ENCODE data around the gene ODAD3. TPM values are rescaled to one million over a fixed set of nuclear protein-coding genes. Genes with fewer than 3 reads are reported as not detected.
"Not testable (repeated sequence)": the region's sequence is repeated elsewhere in the genome, so short reads cannot be mapped to it uniquely, and the experiment has no call there.

The ODAD3 gene
- total RNA-seq, 1 experiment from 2014 or later: 1.1 TPM

DNA sequence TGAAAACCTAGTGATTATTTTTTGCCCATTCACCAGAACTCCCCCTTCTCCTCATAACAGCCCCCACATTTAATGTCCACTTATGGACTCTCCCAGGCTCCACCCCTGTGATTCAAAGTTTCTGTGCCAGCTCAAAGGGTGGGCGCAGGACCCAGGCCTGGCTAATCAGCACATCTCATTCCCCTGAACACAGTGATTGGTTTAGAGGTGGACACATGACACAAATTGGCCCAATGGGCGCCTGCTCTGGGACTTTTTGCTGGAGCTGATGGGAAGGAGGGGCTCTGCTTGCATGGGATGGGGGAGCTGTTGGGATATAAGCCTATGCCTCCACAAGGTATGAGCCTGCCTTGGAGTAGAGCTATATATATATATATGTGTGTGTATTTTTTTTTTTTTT is 44.6 kb downstream of the ODAD3 start:
- in situ Hi-C loops (cut with HindIII; ENCODE audit: low pct_unique_long_range_greater_than_20kb, low sequenced_read_pairs): no loop called here
- no peak for DNase-seq (ENCODE audit: low read depth)

DNA sequence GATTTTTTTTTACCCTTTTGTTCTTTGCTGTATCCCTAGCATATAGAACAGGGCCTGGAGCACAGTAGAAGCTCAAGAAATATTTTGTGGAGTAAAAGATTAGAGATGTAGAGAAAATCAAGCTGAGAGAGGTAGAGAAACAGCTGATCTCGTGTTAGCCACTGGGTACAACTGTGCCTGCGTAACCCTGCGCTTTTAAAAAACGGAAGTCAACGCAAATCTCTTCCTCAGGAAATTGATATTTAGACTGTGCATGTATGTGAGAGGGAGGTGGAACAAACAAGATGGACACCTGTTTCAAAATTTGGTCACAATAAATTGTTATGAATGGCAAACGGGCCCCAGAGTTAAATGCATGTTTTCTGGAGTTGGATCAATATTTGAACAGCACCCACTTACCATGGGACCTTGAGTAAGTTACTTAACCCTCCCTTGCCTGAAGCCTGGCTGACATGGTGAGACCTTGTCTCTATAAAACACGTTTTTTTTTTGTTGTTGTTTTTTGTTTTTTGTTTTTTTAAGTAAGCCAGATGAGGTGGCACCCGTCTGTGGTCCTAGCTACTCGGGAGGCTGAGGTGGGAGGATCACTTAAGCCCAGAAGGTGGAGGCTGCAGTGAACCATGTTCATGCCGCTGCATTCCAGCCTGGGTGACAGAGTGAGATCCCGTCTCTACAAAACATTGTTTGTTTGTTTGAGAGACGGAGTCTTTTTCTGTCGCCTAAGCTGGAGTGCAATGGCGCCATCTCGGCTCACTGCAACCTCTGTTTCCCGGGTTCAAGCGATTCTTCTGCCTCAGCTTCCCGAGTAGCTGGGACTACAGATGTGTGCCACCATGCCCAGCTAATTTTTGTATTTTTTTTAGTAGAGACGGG is 47.5 kb downstream of the ODAD3 start:
- no peak for DNase-seq (ENCODE audit: low read depth)
- in situ Hi-C loops (cut with HindIII; ENCODE audit: low pct_unique_long_range_greater_than_20kb, low sequenced_read_pairs): no loop called here

DNA sequence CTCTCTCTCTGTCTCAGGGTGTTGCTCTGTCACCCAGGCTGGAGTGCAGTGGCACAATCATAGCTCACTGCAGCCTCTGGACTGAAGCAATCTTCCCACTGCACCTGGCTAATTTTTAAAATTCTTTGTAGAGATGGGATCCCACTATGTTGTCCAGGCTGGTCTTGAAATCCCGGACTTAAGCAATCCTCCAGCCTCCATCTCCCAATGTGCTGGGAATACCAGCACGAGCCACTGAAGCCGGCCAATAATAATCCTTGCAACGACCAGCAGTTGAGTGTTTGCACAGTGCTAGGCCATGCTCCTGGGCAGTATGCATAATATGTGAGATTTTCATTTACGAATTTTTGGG is 50.2 kb downstream of the ODAD3 start:
- in situ Hi-C loops (cut with HindIII; ENCODE audit: low pct_unique_long_range_greater_than_20kb, low sequenced_read_pairs): no loop called here
- no peak for DNase-seq (ENCODE audit: low read depth)

DNA sequence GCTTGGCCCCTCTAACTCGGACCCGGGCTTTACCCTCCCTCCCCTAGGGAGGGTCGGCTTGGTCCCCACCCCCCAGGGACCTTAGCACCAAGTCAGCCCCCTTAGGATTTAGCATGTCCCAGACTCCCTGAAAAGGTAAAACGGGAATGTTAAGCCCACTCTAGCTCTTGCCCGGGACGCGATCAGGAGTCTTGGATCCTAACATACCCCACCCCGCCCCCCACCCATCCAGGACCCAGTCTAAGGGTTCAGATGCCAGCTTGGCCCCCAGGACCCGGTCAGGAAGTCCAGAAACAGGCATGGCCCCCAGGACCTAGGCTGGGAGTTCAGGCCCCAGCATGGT is 51.2 kb downstream of the ODAD3 start:
- in situ Hi-C loops (cut with HindIII; ENCODE audit: low pct_unique_long_range_greater_than_20kb, low sequenced_read_pairs): no loop called here
- peak; percentile 34 for DNase-seq (ENCODE audit: low read depth)

DNA sequence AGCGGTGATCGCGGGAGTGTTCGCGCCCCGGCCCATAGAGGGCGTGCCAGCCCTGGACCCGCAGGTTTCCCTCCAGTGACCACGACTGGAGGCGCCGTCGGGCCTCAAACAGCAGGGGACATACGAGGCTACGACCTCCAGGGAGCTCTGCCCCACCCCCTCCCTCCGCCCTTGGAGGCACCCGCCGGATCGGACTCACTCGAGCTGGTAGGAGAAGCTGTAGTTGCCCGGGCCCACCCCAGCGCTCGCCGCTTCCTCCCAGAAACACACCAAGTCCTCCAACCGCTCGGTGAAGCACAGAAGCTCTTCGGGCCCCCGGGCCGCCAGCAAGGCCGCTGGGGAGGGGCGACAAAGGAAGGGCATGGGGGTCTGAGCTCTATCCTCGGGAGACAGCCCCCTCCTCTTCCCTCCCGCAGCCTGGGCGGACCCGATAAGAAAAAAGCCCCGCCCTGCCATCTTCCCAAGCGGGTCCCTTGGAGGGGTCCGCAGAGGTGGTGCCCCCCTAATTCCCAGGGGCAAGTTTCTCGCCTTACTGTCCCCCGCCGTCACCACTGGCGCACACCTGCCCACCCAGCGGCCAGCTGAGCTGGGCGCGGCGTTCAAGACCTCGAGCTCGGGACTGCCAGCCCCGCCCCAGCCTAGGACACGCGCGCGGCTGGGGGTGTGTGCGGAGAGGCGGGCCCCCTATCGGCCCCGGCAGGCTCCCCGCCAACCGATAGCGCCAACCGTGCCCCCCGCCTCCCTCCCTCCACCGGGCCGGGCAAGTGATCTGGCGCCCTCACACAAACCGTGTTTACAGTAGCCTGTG is 51.8 kb downstream of the ODAD3 start:
- in situ Hi-C loops (cut with HindIII; ENCODE audit: low pct_unique_long_range_greater_than_20kb, low sequenced_read_pairs): no loop called here
- peak; percentile 82 for DNase-seq (ENCODE audit: low read depth)

DNA sequence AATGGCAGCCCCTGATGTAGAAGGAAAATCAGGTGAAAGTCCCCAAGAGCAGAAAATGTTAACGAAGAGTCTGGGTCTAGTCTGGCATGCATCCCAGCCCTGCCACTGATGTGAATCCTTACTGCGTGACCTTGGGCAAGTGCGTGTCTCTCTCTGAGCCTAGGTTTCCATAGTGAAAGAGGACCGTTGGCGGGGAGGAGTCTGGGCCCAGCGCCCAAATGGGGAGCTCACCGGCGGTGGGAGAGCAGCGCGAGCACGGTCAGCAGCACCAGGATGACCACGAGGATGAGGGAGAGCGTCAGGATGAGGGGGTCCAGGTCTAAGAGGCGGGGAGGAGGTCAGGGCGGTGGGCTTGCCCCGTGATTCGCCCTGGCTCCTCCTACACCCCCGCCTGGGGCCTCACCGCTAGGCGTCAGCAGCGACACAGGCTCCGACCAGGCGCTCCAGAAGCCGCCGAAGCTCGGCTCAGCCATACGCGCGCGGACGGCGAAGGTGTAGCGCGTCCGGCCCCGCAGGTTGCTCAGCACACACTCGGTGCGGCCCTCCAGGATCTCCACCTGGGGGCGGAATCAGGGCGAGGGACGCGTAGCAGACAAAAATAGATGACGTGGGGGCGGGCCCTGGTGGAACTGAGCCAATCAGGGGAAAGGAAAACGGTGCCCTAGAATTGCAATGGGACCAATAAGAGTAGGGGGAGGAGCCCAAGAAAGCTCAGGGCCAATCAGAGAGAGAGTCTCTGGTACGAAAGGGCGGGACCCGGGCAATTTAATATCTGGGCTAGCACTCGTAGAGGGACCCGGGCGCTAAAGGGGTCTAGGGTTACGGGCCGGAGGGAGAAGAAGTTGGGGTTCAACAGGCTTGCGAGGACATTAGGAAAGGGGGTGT is 54.0 kb downstream of the ODAD3 start:
- in situ Hi-C loops (cut with HindIII; ENCODE audit: low pct_unique_long_range_greater_than_20kb, low sequenced_read_pairs): no loop called here
- peak; percentile 100 for DNase-seq (ENCODE audit: low read depth)

DNA sequence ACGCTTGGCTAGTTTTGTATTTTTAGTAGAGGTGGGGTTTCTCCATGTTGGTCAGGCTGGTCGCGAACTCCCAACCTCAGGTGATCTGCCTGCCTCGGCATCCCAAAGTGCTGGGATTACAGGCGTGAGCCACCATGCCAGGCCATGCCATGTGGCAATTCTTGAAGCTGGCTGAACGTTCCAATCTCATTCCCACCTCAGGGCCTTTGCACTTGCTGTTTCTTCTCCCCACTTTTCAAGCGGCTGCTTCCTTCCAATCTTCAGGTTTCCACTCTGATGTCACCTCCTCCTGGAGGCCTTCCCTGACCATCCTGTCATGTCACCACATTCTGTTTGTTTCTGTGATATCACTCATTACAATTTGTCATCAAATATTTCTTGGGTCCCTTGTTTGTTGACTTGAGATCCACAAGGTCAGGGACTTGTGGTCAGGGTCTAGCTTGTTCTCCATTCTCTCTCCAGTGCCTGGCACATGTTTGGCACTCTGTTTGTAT is 55.0 kb downstream of the ODAD3 start:
- DNase-seq (ENCODE audit: low read depth): peak; percentile 41
- in situ Hi-C loops (cut with HindIII; ENCODE audit: low pct_unique_long_range_greater_than_20kb, low sequenced_read_pairs): no loop called here

DNA sequence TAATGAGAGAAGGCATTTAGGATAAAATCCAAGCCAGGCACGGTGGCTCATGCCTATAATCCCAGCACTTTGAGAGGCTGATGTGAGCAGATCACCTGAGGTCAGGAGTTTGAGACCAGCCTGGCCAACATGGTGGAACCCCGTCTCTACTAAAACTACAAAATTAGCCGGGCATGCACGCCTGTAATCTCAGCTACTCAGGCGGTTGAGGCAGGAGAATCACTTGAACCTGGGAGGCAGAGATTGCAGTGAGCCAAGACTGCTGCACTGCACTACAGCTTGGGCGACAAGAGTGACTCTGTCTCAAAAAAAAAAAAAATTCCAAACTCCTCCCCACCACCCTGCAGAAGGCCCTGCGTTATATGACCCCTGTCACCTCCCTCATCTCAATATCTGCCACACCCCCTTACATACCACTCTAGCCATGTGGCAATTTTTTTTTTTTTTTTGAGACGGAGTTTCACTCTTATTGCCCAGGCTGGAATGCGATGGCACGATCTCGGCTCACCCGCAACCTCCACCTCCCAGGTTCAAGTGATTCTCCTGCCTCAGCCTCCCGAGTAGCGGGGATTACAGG is 55.6 kb downstream of the ODAD3 start:
- DNase-seq (ENCODE audit: low read depth): peak; percentile 85
- in situ Hi-C loops (cut with HindIII; ENCODE audit: low pct_unique_long_range_greater_than_20kb, low sequenced_read_pairs): not testable (repeated sequence)

DNA sequence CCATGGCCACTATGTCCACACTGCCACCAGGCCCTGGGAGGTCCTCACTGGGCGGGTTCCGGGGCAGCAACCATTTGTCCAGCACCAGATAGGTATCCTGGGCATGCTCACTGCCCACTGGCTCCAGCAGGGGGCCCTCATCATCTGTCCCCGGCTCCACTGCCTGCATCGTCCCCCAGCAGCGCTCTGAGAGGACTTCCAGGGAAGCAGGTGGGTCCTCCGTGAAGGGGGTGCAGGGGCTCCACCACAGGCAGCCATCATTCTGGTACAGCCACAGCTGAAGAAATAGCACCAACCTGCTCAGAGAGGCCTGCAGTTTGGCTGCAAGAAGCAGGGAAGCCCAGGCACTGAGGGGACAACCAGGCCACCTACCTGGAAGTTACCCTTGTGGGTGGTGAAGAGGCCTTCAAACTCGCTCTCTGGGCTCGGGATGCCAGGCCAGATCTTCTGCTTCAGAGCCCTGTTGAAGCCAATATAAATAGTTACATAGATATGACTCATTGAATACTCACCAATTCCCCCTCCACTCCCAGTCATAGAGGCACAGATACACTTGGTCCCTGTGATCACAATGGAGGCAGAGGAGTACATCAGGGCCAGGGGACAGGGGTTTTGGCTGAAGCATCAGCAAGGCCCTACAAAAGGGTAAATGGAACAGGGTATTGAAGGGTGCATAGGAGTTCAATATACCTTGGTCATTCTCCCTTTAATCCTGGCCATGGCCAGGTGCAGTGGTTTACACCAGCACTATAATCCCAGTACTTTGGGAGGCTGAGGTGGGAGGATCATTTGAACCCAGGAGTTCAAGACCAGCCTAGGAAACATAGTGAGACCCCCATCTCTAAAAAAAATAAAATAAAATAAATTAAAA is 56.4 kb downstream of the ODAD3 start:
- DNase-seq (ENCODE audit: low read depth): peak; percentile 78
- in situ Hi-C loops (cut with HindIII; ENCODE audit: low pct_unique_long_range_greater_than_20kb, low sequenced_read_pairs): no loop called here

DNA sequence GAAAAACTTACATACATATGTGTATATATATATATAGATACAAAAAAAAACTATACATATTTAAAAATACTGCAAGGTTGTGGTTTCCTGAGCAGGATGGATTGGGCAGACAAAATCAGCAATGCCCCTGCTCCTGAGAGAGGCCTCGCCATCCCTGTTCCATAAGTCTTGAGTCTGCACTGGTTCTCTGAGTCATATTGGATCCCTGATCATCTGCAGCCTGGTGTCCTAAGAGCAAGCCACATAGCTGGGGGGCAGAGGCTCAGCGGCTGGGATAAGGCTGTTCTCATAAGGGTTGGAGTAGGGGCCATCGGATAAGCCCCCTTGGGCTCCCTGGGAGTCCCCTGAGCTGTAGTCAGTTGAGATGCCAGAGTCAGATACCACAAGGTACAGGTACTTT is 57.2 kb downstream of the ODAD3 start:
- in situ Hi-C loops (cut with HindIII; ENCODE audit: low pct_unique_long_range_greater_than_20kb, low sequenced_read_pairs): no loop called here
- no peak for DNase-seq (ENCODE audit: low read depth)

DNA sequence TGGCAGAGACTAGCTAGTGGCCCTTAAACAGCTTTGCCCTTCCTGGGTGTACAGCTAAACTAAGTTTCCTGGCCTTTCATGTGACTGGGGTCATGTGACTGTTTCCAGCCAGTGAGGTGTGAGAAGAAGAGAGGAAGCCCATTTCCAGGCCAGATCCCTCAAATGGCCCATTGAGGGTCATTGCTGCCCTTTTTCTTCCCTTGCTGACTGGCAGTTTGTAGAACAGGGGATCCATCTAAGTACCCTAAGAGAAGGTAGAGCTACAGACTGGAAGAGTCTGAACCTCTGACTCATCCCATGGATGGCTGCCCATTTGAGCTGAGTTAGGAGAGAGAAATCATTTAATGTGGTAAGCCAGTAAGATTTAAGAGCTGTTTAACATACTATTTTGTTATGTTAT is 57.7 kb downstream of the ODAD3 start:
- DNase-seq (ENCODE audit: low read depth): peak; percentile 79
- in situ Hi-C loops (cut with HindIII; ENCODE audit: low pct_unique_long_range_greater_than_20kb, low sequenced_read_pairs): no loop called here

DNA sequence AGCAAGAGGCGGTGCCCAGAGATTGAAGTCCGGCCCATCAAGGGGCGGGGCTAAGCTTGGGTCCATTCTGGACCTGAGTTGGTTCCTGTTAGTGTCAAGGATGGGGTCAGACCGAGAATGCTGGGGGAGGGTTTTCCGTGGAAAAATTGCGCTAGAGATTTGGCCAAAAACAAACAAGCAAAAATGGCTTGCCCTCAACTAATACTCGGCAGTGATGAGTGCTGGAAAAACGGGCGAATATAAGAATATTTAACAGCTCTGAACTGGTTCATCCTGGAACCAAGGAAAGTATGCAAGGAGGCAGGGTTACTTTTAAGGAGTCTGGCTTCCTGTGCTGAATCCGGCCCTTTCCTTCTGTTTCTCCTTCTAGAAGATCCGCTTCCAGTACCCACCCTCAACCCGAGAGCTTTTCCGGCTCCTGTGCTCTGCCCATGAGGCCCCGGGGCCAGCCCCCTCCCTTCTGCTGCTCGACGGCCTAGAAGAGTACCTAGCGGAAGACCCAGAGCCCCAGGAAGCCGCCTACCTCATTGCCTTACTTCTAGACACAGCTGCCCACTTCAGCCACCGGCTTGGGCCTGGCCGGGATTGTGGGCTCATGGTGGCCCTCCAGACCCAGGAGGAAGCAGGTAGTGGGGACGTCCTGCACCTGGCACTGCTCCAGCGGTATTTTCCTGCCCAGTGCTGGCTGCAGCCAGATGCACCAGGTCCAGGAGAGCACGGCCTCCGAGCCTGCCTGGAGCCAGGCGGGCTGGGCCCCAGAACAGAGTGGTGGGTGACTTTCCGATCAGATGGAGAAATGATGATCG is 59.6 kb downstream of the ODAD3 start:
- in situ Hi-C loops (cut with HindIII; ENCODE audit: low pct_unique_long_range_greater_than_20kb, low sequenced_read_pairs): no loop called here
- no peak for DNase-seq (ENCODE audit: low read depth)

DNA sequence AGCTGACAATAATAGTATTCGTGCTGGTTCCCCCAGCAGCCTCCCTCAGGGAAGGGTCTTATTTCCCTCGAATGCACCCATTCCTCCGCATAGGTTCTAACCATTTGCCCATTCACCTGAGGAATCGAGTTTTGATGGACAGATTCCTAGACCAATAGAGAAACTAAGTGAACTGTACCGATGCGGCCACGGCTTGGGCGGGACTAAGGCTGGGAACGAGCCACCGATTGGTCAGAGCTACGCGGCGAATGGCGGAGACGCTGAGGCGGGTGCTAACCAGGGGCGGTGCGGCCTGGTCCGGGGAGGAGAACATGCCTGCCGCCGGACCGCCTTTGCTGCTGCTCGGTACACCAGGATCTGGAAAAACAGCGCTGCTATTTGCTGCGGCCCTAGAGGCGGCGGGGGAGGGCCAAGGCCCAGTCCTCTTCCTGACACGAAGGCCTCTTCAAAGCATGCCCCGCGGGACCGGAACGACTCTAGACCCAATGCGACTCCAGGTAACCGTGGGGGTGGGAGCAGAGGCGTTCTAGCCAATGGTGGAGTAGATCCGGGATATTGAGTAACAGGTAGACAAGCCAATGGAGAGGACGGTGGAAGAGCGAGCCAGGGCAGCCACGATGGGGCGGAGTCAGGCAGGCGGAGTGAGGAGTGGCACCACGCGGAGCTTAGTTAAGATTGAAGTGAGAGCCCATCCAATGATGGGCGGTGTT is 60.3 kb downstream of the ODAD3 start, which contains the start of gene SWSAP1:
SWSAP1 (plus strand) TSS at position 234 of the 710 bp plus-strand sequence; CDS start at position 249, 15 bp downstream.
- in situ Hi-C loops (cut with HindIII; ENCODE audit: low pct_unique_long_range_greater_than_20kb, low sequenced_read_pairs): no loop called here
- DNase-seq (ENCODE audit: low read depth): peak; percentile 99

DNA sequence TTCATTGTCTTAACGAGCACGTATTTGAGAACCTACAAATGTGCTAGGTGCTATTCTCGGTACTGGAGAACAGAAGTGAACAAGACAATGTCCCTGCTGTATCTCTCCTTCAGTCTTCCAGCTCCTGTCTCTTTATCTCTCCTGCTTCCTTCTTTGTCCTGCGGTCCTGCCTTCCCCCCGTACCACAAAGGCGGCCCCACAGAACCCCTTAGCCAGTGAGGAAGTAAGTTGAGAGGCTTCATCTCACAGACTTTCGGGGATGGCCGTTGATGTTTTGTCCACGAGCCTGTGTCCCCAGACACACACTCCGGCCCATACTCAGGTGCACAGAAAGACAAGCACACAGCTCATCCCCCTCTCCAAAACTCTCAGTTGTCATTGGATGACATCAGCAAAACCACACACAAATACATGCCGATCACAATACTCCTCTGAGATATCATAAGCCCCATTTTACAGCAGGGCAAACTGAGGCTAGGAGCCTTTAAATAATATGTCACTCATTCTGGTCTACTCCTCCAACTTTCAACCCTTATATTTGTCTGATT is 61.0 kb downstream of the ODAD3 start:
- DNase-seq (ENCODE audit: low read depth): no peak
- in situ Hi-C loops (cut with HindIII; ENCODE audit: low pct_unique_long_range_greater_than_20kb, low sequenced_read_pairs): no loop called here

DNA sequence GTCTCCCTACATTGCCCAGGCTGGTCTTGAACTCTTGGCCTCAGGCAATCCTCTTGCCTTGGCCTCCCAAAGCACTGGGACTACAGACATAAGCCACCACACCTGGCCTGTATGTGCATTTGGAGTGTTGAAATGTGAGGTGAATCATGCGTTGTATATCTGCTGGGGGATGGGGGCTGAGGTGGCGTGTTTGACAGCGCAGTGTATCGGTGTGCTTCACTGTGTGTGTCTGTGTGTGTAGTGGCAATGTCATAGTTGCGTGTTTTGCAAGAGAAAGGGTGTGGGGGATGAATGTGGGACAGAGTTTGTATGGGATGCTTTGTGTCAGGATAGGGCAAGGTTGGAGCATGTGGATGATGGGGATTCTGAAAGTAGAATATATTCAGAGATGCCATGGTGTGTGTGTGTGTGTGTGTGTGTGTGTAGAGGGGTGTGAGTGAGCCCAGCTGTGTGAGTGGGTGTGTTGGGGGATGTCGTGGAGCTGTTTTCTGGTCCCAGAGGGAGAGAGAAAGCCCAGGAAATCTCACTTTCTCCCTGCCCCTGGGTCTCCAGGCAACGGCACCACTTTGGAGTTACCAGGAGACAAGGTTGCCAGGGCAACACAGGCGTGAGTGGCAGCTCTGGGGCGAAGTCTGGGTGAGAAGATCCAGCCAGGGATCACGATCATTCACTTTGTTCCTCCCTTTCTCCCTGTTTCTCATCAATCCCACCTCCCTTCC is 61.6 kb downstream of the ODAD3 start:
- in situ Hi-C loops (cut with HindIII; ENCODE audit: low pct_unique_long_range_greater_than_20kb, low sequenced_read_pairs): no loop called here
- DNase-seq (ENCODE audit: low read depth): peak; percentile 33
